ENCODE results near the gene PPP2R5B.
"Not testable (repeated sequence)": the region's sequence is repeated elsewhere in the genome, so short reads cannot be mapped to it uniquely, and the experiment has no call there.

The PPP2R5B gene

DNA sequence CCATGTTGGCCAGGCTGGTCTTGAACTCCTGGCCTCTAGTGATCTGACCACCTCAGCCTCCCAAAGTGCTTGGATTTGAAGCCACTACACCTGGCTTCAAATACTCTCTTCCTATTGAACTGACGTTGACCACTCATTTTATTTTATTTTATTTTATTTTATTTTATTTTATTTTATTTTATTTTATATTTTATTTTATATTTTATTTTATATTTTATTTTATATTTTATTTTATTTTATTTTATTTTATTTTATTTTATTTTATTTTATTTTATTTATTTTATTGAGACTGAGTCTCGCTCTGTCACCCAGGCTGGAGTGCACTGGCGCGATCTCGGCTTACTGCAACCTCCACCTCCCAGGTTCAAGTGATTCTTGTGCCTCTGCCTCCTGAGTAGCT is 58.9 kb downstream of the PPP2R5B start:
- not testable (repeated sequence) for DNase-seq (ENCODE audit: low read depth)
